Progenitor cell of endocrine pancreas (in vitro differentiated cells): ENCODE results near the gene ADI1. TPM values are rescaled to one million over a fixed set of nuclear protein-coding genes. Genes with fewer than 3 reads are reported as not detected.

Source experiments
- DNase-seq: peaks from one replicate; pipeline ENCODE4 v3.0.0; 2021; ENCODE audit warnings: low spot score; ENCODE audit not compliant: unreplicated experiment
- H3K27ac Mint-ChIP-seq: 2 replicates; pipeline ENCODE4 v1.8.0; 2021; ENCODE audit warnings: mild to moderate bottlenecking, moderate library complexity, mixed read lengths
- H3K27me3 Mint-ChIP-seq: 2 replicates; pipeline ENCODE4 v1.8.0; 2021; ENCODE audit warnings: mixed read lengths
- H3K36me3 Mint-ChIP-seq: 2 replicates; pipeline ENCODE4 v1.8.0; 2022; ENCODE audit warnings: mixed read lengths; ENCODE audit not compliant: insufficient read depth
- H3K4me1 Mint-ChIP-seq: 2 replicates; pipeline ENCODE4 v1.8.0; 2021; ENCODE audit warnings: low read depth, mixed read lengths
- H3K4me3 Mint-ChIP-seq: 2 replicates; pipeline ENCODE4 v1.8.0; 2021; ENCODE audit warnings: low read depth, mild to moderate bottlenecking, moderate library complexity, mixed read lengths
- H3K9me3 Mint-ChIP-seq: 2 replicates; pipeline ENCODE4 v1.8.0; 2021; ENCODE audit warnings: low read depth, mixed read lengths
- CTCF ChIP-seq: fragments of 200-600 bp; sonication (generic); IDR thresholded peaks from one replicate; pipeline ENCODE4 v1.5.0; 2021; ENCODE audit warnings: antibody characterized with exemption, mild to moderate bottlenecking; ENCODE audit not compliant: unreplicated experiment
- total RNA-seq: library from RNA; stranded (reverse); gene quantifications from 2 replicates; pipeline ENCODE4 v1.2.1, GENCODE V29; 2021

Gene ADI1
- total RNA-seq, 1 donor from 2014 or later = 46.6 TPM

GRCh38 chr2:3453190-3453999 lies 65.9 kb downstream of the ADI1 start:
- H3K27ac Mint-ChIP-seq = peak overlapping the region; percentile 60
- DNase-seq = no peak
- no peaks in the 10 kb centered on the region for H3K4me1 Mint-ChIP-seq
- no peaks in the 10 kb centered on the region for H3K9me3 Mint-ChIP-seq
- H3K36me3 Mint-ChIP-seq = peaks cover 21% of the 10 kb centered on the region
- no peaks in the 10 kb centered on the region for H3K27me3 Mint-ChIP-seq
- H3K4me3 Mint-ChIP-seq = no peak overlapping the region
- TF ChIP-seq CTCF = no peak

GRCh38 chr2:3451926-3452671 lies 67.2 kb downstream of the ADI1 start:
- H3K27me3 Mint-ChIP-seq = no peaks in the 10 kb centered on the region
- H3K36me3 Mint-ChIP-seq = peaks cover 23% of the 10 kb centered on the region
- no peak overlapping the region for H3K4me3 Mint-ChIP-seq
- no peak overlapping the region for H3K27ac Mint-ChIP-seq
- no peak for DNase-seq
- H3K9me3 Mint-ChIP-seq = no peaks in the 10 kb centered on the region
- no peak for TF ChIP-seq CTCF
- no peaks in the 10 kb centered on the region for H3K4me1 Mint-ChIP-seq

GRCh38 chr2:3451169-3451568 lies 68.2 kb downstream of the ADI1 start:
- DNase-seq = no peak
- H3K4me1 Mint-ChIP-seq = no peaks in the 10 kb centered on the region
- no peak for TF ChIP-seq CTCF
- peaks cover 24% of the 10 kb centered on the region for H3K36me3 Mint-ChIP-seq
- no peaks in the 10 kb centered on the region for H3K9me3 Mint-ChIP-seq
- no peaks in the 10 kb centered on the region for H3K27me3 Mint-ChIP-seq
- H3K27ac Mint-ChIP-seq = peak overlapping the region; percentile 4
- no peak overlapping the region for H3K4me3 Mint-ChIP-seq

GRCh38 chr2:3450385-3451010 lies 68.8 kb downstream of the ADI1 start:
- no peak for DNase-seq
- Mint-ChIP-seq H3K9me3 (no peaks in the 10 kb centered on the region), H3K36me3 (peaks cover 27% of the 10 kb centered on the region), H3K27me3 (no peaks in the 10 kb centered on the region), H3K4me3 (no peak overlapping the region), H3K4me1 (no peaks in the 10 kb centered on the region), H3K27ac (no peak overlapping the region)
- TF ChIP-seq CTCF = no peak

GRCh38 chr2:3449936-3450335 lies 69.4 kb downstream of the ADI1 start:
- Mint-ChIP-seq H3K4me3 (no peak overlapping the region), H3K36me3 (peaks cover 32% of the 10 kb centered on the region), H3K27ac (no peak overlapping the region), H3K27me3 (no peaks in the 10 kb centered on the region), H3K4me1 (no peaks in the 10 kb centered on the region), H3K9me3 (no peaks in the 10 kb centered on the region)
- no peak for DNase-seq
- no peak for TF ChIP-seq CTCF
